GM18519 (cell line): Measurements from ENCODE around the gene PCDHA10.
"Not testable (repeated sequence)": the region's sequence is repeated elsewhere in the genome, so short reads cannot be mapped to it uniquely, and the experiment has no call there.

Source experiments
- ATAC-seq: cut with Tn5 transposase; IDR thresholded peaks from one replicate; pipeline ENCODE4 v1.9.1; 2021; ENCODE audit warnings: mild to moderate bottlenecking, moderate library complexity; ENCODE audit not compliant: unreplicated experiment, low FRiP score

Gene PCDHA10, protein sequence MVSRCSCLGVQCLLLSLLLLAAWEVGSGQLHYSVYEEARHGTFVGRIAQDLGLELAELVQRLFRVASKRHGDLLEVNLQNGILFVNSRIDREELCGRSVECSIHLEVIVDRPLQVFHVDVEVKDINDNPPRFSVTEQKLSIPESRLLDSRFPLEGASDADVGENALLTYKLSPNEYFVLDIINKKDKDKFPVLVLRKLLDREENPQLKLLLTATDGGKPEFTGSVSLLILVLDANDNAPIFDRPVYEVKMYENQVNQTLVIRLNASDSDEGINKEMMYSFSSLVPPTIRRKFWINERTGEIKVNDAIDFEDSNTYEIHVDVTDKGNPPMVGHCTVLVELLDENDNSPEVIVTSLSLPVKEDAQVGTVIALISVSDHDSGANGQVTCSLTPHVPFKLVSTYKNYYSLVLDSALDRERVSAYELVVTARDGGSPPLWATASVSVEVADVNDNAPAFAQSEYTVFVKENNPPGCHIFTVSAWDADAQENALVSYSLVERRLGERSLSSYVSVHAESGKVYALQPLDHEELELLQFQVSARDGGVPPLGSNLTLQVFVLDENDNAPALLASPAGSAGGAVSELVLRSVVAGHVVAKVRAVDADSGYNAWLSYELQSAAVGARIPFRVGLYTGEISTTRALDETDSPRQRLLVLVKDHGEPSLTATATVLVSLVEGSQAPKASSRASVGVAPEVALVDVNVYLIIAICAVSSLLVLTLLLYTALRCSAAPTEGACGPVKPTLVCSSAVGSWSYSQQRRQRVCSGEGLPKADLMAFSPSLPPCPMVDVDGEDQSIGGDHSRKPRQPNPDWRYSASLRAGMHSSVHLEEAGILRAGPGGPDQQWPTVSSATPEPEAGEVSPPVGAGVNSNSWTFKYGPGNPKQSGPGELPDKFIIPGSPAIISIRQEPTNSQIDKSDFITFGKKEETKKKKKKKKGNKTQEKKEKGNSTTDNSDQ

DNA sequence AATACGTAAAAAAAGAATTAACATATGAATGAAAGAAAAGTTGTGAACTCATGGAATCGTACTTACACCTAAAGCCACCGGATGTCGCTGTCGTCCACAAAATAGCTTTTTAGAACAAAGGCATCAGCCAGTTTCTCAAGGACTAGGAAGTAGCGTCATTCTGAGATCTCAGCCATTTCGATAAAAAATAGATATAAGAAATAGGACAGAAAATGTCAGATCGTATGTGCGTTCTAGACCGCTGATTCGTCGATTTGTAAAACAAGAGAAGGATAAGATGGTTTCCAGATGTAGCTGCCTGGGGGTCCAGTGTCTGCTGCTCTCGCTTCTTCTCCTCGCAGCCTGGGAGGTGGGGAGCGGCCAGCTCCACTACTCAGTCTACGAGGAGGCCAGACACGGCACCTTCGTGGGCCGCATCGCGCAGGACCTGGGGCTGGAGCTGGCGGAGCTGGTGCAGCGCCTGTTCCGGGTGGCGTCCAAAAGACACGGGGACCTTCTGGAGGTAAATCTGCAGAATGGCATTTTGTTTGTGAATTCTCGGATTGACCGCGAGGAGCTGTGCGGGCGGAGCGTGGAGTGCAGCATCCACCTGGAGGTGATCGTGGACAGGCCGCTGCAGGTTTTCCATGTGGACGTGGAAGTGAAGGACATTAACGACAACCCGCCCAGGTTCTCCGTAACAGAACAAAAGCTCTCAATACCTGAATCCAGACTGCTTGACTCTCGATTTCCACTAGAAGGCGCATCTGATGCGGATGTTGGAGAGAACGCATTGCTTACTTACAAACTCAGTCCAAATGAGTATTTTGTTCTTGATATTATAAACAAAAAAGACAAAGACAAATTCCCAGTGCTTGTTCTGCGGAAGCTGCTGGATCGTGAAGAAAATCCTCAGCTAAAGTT, at the start of gene PCDHA10:
PCDHA10 (plus strand) TSS at position 126 of the 903 bp plus-strand sequence; CDS start at position 278, 152 bp downstream.
- no peak for ATAC-seq

DNA sequence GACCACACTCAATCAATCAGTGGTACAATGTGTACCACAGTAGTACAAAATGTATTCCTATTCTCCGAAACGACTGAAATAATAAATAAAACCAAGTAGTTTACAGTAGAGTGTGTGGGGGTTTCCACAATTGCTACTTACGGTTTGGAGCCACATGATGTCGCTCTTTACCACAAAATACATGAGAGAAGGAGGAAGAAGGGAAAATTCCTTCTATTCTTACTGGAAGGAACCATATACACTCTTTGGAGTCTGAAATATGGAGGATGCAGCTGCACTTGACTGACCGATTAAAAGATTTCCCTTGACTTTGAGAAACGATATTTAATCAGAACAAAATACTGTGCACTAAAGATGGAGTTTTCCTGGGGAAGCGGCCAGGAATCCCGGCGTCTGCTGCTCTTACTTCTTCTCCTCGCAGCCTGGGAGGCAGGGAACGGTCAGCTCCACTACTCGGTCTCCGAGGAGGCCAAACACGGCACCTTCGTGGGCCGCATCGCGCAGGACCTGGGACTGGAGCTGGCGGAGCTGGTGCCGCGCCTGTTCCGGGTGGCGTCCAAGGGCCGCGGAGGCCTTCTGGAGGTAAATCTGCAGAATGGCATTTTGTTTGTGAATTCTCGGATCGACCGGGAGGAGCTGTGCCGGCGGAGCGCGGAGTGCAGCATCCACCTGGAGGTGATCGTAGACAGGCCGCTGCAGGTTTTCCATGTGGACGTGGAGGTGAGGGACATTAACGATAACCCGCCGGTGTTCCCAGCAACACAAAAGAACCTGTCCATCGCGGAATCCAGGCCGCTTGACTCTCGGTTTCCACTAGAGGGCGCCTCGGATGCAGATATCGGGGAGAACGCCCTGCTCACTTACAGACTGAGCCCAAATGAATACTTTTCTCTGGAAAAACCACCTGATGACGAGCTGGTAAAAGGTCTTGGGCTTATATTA, 48.6 kb upstream of the PCDHA10 start, which contains the start of gene PCDHA4:
PCDHA4 (plus strand) TSS at position 235 of the 942 bp plus-strand sequence.
- ATAC-seq = no peak

DNA sequence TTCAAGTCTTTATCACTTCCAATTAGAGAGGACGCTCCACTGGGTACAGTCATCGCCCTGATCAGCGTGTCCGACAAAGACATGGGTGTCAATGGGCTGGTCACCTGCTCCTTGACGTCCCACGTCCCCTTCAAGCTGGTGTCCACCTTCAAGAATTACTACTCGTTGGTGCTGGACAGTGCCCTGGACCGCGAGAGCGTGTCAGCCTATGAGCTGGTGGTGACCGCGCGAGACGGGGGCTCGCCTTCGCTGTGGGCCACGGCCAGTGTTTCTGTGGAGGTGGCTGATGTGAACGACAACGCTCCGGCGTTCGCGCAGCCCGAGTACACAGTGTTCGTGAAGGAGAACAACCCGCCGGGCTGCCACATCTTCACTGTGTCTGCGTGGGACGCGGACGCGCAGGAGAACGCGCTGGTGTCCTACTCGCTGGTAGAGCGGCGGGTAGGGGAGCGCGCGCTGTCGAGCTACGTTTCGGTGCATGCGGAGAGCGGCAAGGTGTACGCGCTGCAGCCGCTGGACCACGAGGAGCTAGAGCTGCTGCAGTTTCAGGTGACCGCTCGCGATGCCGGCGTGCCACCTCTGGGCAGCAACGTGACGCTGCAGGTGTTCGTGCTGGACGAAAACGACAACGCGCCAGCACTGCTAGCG, 47.3 kb upstream of the PCDHA10 start:
- not testable (repeated sequence) for ATAC-seq

DNA sequence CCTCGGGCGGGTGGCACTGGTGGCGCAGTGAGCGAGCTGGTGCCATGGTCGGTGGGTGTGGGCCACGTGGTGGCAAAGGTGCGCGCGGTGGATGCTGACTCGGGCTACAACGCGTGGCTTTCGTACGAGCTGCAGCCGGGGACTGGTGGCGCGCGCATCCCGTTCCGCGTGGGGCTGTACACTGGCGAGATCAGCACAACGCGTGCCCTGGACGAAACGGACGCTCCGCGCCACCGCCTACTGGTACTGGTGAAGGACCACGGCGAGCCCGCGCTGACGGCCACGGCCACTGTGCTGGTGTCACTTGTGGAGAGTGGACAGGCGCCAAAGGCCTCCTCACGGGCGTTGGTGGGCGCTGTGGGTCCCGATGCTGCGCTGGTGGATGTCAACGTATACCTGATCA, 46.8 kb upstream of the PCDHA10 start:
- no peak for ATAC-seq

DNA sequence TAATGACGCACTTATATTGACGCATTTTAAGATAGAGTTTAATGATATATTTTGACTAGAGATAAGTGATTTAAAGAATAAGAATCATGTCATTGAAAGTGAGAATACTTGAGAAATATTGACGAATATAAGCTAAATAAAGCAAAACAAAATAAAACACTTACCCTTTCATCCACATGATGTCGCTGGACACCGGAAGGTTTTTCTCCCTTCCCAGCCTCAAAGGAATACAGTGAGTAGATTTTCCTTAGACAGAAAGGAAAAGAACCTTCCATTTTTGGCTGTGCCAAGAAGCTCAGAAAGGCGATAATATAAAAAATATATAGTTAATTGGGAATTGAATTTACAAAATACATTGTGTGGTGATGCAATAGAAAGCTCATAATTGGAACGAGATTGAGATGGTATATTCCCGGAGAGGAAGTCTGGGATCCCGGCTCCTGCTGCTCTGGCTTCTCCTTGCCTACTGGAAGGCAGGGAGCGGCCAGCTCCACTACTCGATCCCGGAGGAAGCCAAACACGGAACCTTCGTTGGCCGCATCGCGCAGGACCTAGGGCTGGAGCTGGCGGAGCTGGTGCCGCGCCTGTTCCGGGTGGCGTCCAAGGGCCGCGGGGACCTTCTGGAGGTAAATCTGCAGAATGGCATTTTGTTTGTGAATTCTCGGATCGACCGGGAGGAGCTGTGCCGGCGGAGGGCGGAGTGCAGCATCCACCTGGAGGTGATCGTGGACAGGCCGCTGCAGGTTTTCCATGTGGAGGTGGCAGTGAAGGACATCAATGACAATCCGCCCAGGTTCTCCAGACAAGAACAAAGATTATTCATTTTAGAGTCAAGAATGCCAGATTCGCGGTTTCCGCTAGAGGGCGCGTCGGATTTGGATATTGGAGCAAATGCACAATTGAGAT, 34.1 kb upstream of the PCDHA10 start, which contains the start of gene PCDHA5:
PCDHA5 (plus strand) TSS at position 239 of the 906 bp plus-strand sequence.
- ATAC-seq = no peak

DNA sequence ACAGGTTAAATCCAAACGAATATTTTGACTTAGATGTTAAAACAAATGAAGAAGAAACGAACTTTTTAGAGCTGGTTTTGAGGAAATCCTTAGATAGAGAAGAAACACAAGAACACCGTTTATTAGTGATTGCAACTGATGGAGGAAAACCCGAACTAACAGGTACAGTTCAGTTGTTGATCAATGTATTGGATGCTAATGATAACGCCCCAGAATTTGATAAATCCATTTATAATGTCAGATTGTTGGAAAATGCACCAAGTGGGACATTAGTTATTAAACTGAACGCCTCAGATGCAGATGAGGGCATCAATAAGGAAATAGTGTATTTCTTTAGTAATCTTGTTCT, 33.4 kb upstream of the PCDHA10 start:
- no peak for ATAC-seq

DNA sequence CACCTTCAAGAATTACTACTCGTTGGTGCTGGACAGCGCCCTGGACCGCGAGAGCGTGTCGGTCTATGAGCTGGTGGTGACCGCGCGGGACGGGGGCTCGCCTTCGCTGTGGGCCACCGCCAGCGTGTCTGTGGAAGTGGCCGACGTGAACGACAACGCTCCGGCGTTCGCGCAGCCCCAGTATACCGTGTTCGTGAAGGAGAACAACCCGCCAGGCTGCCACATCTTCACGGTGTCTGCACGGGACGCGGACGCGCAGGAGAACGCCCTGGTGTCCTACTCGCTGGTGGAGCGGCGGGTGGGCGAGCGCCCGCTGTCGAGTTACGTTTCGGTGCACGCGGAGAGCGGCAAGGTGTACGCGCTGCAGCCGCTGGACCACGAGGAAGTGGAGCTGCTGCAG, 32.7 kb upstream of the PCDHA10 start:
- ATAC-seq = not testable (repeated sequence)

DNA sequence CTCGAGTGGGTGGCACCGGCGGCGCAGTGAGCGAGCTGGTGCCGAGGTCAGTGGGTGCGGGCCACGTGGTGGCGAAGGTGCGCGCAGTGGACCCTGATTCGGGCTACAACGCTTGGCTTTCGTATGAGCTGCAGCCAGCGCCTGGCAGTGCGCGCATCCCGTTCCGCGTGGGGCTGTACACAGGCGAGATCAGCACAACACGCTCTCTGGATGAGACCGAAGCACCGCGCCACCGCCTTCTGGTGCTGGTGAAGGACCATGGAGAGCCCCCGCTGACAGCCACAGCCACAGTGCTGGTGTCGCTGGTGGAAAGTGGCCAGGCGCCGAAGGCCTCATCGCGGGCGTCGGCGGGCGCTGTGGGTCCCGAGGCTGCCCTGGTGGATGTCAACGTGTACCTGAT, 32.2 kb upstream of the PCDHA10 start:
- no peak for ATAC-seq

DNA sequence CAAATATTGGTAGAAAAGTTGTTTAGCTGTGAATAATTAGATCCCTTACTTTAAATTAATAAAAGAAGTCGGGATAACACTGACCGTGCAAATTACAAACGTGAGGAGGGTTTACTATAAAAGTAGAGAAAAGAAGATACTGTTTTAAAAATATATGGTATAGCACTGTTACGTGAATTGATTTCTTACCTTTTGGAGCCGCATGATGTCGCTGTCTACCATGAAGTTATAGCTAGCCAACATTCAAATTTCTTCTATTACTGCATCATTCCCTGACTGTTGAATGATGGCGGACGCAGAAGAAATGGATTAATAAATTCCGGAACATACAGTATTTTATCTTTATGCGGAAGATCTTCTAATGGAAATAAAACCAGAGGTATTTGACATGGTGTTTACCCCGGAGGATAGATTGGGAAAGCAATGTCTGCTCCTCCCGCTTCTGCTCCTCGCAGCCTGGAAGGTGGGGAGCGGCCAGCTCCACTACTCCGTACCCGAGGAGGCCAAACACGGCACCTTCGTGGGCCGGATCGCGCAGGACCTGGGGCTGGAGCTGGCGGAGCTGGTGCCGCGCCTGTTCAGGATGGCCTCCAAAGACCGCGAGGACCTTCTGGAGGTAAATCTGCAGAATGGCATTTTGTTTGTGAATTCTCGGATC, 27.9 kb upstream of the PCDHA10 start, which contains the start of gene PCDHA6:
PCDHA6 (plus strand) TSS at position 257 of the 658 bp plus-strand sequence; CDS start at position 389, 132 bp downstream.
- ATAC-seq = no peak

DNA sequence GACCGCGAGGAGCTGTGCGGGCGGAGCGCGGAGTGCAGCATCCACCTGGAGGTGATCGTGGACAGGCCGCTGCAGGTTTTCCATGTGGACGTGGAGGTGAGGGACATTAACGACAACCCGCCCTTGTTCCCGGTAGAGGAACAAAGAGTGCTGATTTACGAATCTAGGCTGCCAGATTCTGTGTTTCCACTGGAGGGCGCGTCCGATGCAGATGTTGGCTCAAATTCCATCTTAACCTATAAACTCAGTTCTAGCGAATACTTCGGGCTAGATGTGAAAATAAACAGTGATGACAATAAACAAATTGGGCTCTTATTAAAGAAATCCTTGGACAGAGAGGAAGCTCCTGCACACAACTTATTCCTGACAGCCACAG, 27.3 kb upstream of the PCDHA10 start:
- ATAC-seq = no peak

DNA sequence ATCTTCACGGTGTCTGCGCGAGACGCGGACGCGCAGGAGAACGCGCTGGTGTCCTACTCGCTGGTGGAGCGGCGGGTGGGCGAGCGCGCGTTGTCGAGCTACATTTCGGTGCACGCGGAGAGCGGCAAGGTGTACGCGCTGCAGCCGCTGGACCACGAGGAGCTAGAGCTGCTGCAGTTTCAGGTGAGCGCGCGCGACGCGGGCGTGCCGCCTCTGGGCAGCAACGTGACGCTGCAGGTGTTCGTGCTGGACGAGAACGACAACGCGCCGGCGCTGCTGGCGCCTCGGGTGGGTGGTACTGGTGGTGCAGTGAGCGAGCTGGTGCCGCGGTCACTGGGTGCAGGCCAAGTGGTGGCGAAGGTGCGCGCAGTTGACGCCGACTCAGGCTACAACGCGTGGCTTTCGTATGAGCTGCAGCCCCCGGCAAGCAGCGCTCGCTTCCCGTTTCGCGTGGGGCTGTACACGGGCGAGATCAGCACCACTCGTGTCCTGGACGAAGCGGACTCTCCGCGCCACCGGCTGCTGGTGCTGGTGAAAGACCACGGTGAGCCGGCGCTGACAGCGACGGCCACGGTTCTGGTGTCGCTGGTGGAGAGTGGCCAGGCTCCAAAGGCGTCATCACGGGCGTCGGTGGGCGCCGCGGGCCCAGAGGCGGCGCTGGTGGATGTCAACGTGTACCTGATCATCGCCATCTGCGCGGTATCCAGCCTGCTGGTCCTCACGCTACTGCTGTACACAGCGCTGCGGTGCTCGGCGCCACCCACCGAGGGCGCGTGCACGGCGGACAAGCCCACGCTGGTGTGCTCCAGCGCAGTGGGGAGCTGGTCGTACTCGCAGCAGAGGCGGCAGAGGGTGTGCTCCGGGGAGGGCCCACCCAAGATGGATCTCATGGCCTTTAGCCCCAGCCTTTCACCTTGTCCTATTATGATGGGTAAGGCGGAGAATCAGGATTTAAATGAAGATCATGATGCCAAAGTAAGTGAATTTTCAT, 25.9 kb upstream of the PCDHA10 start:
- not testable (repeated sequence) for ATAC-seq

DNA sequence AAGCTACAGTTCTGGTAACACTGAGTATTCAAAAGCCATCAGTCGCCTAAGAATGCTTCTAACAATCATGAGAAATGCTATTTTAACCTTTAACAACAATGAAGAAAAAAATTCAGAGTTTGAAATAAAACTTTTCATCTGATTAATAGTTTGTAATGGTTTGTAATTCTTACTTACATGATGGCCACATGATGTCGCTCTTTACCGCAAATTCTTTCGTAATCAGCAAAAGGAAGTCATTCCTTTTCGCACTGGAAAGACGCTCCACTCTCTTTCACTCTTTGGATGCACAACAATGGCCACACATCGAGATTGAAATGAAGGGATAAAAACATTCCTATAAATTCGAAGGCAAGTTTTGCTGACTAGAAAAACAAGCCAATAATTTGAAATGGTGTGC, 21.7 kb upstream of the PCDHA10 start, which contains the start of gene PCDHA7:
PCDHA7 (plus strand) TSS at position 277 of the 400 bp plus-strand sequence; CDS start at position 392, 115 bp downstream.
- no peak for ATAC-seq

DNA sequence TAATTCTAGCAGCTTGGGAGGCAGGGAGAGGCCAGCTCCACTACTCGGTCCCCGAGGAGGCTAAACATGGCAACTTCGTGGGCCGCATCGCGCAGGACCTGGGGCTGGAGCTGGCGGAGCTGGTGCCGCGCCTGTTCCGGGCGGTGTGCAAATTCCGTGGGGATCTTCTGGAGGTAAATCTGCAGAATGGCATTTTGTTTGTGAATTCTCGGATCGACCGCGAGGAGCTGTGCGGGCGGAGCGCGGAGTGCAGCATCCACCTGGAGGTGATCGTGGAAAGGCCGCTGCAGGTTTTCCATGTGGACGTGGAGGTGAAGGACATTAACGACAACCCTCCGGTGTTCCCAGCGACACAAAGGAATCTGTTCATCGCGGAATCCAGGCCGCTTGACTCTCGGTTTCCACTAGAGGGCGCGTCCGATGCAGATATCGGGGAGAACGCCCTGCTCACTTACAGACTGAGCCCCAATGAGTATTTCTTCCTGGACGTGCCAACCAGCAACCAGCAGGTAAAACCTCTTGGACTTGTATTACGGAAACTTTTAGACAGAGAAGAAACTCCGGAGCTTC, 21.2 kb upstream of the PCDHA10 start:
- not testable (repeated sequence) for ATAC-seq

DNA sequence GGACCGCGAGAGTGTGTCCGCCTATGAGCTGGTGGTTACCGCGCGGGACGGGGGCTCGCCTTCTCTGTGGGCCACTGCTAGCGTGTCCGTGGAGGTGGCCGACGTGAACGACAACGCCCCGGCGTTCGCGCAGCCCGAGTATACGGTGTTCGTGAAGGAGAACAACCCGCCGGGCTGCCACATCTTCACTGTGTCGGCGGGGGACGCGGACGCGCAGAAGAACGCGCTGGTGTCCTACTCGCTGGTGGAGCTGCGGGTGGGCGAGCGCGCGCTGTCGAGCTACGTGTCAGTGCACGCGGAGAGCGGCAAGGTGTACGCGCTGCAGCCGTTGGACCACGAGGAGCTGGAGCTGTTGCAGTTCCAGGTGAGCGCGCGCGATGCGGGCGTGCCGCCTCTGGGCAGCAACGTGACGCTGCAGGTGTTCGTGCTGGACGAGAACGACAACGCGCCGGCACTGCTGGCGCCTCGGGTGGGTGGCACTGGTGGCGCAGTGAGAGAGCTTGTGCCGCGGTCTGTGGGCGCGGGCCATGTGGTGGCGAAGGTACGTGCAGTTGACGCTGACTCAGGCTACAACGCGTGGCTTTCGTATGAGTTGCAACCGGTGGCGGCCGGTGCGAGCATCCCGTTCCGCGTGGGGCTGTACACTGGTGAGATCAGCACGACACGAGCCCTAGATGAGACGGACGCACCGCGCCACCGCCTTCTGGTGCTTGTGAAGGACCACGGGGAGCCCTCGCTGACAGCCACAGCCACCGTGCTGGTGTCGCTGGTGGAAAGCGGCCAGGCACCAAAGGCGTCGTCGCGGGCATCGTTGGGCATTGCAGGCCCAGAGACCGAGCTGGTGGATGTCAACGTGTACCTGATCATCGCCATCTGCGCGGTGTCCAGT, 19.8 kb upstream of the PCDHA10 start:
- no peak for ATAC-seq
